NCI-H345 treated with DMSO at 0.1 percent for 48 hours (cell line): ENCODE data around the gene ERP27.

ENCODE experiments used
- DNase-seq: peaks from one replicate; lab custom pipeline; 2025; ENCODE audit not compliant: unreplicated experiment; lab: John Stamatoyannopoulos, UW

The ERP27 gene

GRCh38 chr12:14937014-14937413 lies 1.3 kb downstream of the ERP27 start:
- DNase-seq, result no peak

- DNase-seq, result no peak
These were observed 2.0 kb downstream of the ERP27 start for GRCh38 chr12:14936224-14936861.

GRCh38 chr12:14935031-14935430 lies 3.3 kb downstream of the ERP27 start:
- no peak for DNase-seq

- DNase-seq, result no peak
These were observed 3.8 kb downstream of the ERP27 start for GRCh38 chr12:14934511-14934910.

GRCh38 chr12:14931791-14932560 lies 6.4 kb downstream of the ERP27 start:
- DNase-seq, result no peak

GRCh38 chr12:14931359-14931758 lies 7.0 kb downstream of the ERP27 start:
- DNase-seq, result no peak

GRCh38 chr12:14930299-14930698 lies 8.0 kb downstream of the ERP27 start:
- DNase-seq, result no peak

- DNase-seq, result no peak
These were observed 9.4 kb downstream of the ERP27 start for GRCh38 chr12:14928931-14929330.

- no peak for DNase-seq
These were observed 11.1 kb downstream of the ERP27 start for GRCh38 chr12:14927267-14927666.

GRCh38 chr12:14924541-14924940 lies 13.8 kb downstream of the ERP27 start:
- DNase-seq, result no peak

- no peak for DNase-seq
These were observed 14.4 kb downstream of the ERP27 start for GRCh38 chr12:14923944-14924343.

GRCh38 chr12:14921218-14921617 lies 17.1 kb downstream of the ERP27 start:
- DNase-seq, result no peak

GRCh38 chr12:14920475-14921126 lies 17.7 kb downstream of the ERP27 start:
- DNase-seq, result no peak

- no peak for DNase-seq
These were observed 18.9 kb downstream of the ERP27 start for GRCh38 chr12:14919455-14919854.

- DNase-seq, result no peak
These were observed 22.6 kb downstream of the ERP27 start for GRCh38 chr12:14915736-14916135.

GRCh38 chr12:14913381-14913781 lies 25.0 kb downstream of the ERP27 start:
- no peak for DNase-seq

GRCh38 chr12:14911131-14911530 lies 27.2 kb downstream of the ERP27 start:
- DNase-seq, result no peak

- no peak for DNase-seq
These were observed 28.0 kb downstream of the ERP27 start for GRCh38 chr12:14910090-14910915.

- no peak for DNase-seq
These were observed 30.4 kb downstream of the ERP27 start for GRCh38 chr12:14907953-14908352.

GRCh38 chr12:14906114-14906513 lies 32.2 kb downstream of the ERP27 start:
- DNase-seq, result no peak

- no peak for DNase-seq
These were observed 32.9 kb downstream of the ERP27 start for GRCh38 chr12:14905269-14906004.
